IMR-90 (cell line): ENCODE measurements around the gene PLXNA4. TPM values are rescaled to one million over a fixed set of nuclear protein-coding genes. Genes with fewer than 3 reads are reported as not detected.

Experiments used
- ATAC-seq: fragments of 200-7000 bp; cut with Tn5 transposase; 2 replicates; pipeline ENCODE4 v1.9.1; 2020; ENCODE audit warnings: low read depth, mild to moderate bottlenecking, moderate library complexity
- BruUV-seq: library from RNA; stranded (reverse); fragments of 400-500 nt; replicated peaks from 2 replicates; lab custom pipeline; 2021; lab: Mats Ljungman, UMichigan
- CTCF ChIA-PET: fragments of 300-600 bp; formaldehyde crosslinking; extraction: SDS; loops from one replicate; lab custom pipeline; 2021; ENCODE audit warnings: antibody characterized with exemption; lab: Yijun Ruan, JAX
- POLR2A ChIA-PET: fragments of 300-600 bp; sonication (Branson Sonifier 250); formaldehyde crosslinking; loops from one replicate; lab custom pipeline; 2022; ENCODE audit warnings: antibody characterized with exemption; ENCODE audit not compliant: unreplicated experiment; lab: Charles Lee
- DNase-seq: peaks from one replicate; pipeline ENCODE4 v3.0.0; 2013
- H2AFZ ChIP-seq: replicated peaks from 2 replicates; pipeline ENCODE3; 2013; ENCODE audit warnings: low read length, mild to moderate bottlenecking; ENCODE audit not compliant: poor library complexity
- H2AK5ac ChIP-seq: 2 replicates; pipeline ENCODE4 v1.6.1; 2013; ENCODE audit warnings: low read depth, low read length, inconsistent platforms
- H2AK9ac ChIP-seq: replicated peaks from 2 replicates; pipeline ENCODE3; 2013; ENCODE audit warnings: mild to moderate bottlenecking, low read depth, low read length, moderate library complexity; ENCODE audit not compliant: poor library complexity
- H2BK120ac ChIP-seq: 2 replicates; pipeline ENCODE4 v1.6.1; 2013; ENCODE audit warnings: low read depth, low read length, inconsistent platforms
- H2BK15ac ChIP-seq: 3 replicates; pipeline ENCODE4 v1.6.1; 2013; ENCODE audit warnings: low read depth, low read length, inconsistent platforms
- H2BK20ac ChIP-seq: 2 replicates; pipeline ENCODE4 v1.6.1; 2013; ENCODE audit warnings: low read depth, mild to moderate bottlenecking, inconsistent platforms, low read length, moderate library complexity
- H2BK5ac ChIP-seq: 2 replicates; pipeline ENCODE4 v1.6.1; 2013; ENCODE audit warnings: mild to moderate bottlenecking, low read depth, low read length, inconsistent platforms; ENCODE audit not compliant: poor library complexity, severe bottlenecking
- H3K14ac ChIP-seq: replicated peaks from 2 replicates; pipeline ENCODE4 v1.6.1; 2013; ENCODE audit warnings: low read depth, low read length, inconsistent platforms
- H3K18ac ChIP-seq: 2 replicates; pipeline ENCODE4 v1.6.1; 2013; ENCODE audit warnings: low read depth, low read length, control low read depth
- H3K23ac ChIP-seq: 2 replicates; pipeline ENCODE4 v1.6.1; 2013; ENCODE audit warnings: low read depth, low read length, inconsistent platforms
- H3K27ac ChIP-seq: 2 replicates; pipeline ENCODE4 v1.5.1; 2013; ENCODE audit warnings: mild to moderate bottlenecking, control low read depth, low read length; ENCODE audit not compliant: insufficient read depth
- H3K27me3 ChIP-seq: 2 replicates; pipeline ENCODE4 v1.6.1; 2013; ENCODE audit warnings: low read length; ENCODE audit not compliant: control insufficient read depth, insufficient read depth
- H3K36me3 ChIP-seq: 2 replicates; pipeline ENCODE4 v1.6.1; 2013; ENCODE audit warnings: low read length, mixed read lengths; ENCODE audit not compliant: control insufficient read depth, insufficient read depth
- H3K4ac ChIP-seq: 2 replicates; pipeline ENCODE4 v1.6.1; 2013; ENCODE audit warnings: low read depth, low read length, inconsistent platforms
- H3K4me1 ChIP-seq: 2 replicates; pipeline ENCODE4 v1.6.1; 2013; ENCODE audit warnings: low read length, mixed read lengths; ENCODE audit not compliant: control insufficient read depth, insufficient read depth
- H3K4me2 ChIP-seq: 2 replicates; pipeline ENCODE4 v1.6.1; 2013; ENCODE audit warnings: low read depth, mild to moderate bottlenecking, control low read depth, low read length, moderate library complexity
- H3K4me3 ChIP-seq: 2 replicates; pipeline ENCODE4 v1.5.1; 2013; ENCODE audit warnings: low read depth, mild to moderate bottlenecking, control low read depth, low read length, moderate library complexity; ENCODE audit not compliant: insufficient read depth
- H3K56ac ChIP-seq: 2 replicates; pipeline ENCODE4 v1.6.1; 2013; ENCODE audit warnings: low read length, inconsistent platforms; ENCODE audit not compliant: insufficient read depth; ENCODE audit errors: extremely low read depth
- H3K79me1 ChIP-seq, 2 experiments: 2 replicates each; pipeline ENCODE4 v1.6.1; 2013; ENCODE audit warnings: low read length in 2 of 2, inconsistent platforms in 1 of 2, low read depth in 1 of 2
- H3K9ac ChIP-seq: 2 replicates; pipeline ENCODE4 v1.6.1; 2013; ENCODE audit warnings: low read depth, low read length, control low read depth
- H3K9me1 ChIP-seq: 2 replicates; pipeline ENCODE4 v1.6.1; 2013; ENCODE audit warnings: low read length, inconsistent platforms; ENCODE audit not compliant: insufficient read depth
- H3K9me3 ChIP-seq: 2 replicates; pipeline ENCODE4 v1.6.1; 2013; ENCODE audit warnings: low read length; ENCODE audit not compliant: control insufficient read depth, insufficient read depth
- H4K20me1 ChIP-seq: 2 replicates; pipeline ENCODE4 v1.6.1; 2013; ENCODE audit warnings: low read length, inconsistent platforms; ENCODE audit not compliant: insufficient read depth
- H4K5ac ChIP-seq: 2 replicates; pipeline ENCODE4 v1.6.1; 2013; ENCODE audit warnings: mild to moderate bottlenecking, low read depth, low read length, control low read depth
- H4K8ac ChIP-seq, 2 experiments: 2 replicates each; pipeline ENCODE4 v1.6.1; 2013; ENCODE audit warnings: low read depth in 2 of 2, low read length in 2 of 2, control low read depth in 1 of 2, inconsistent platforms in 1 of 2
- H4K91ac ChIP-seq: 2 replicates; pipeline ENCODE4 v1.6.1; 2013; ENCODE audit warnings: low read depth, low read length, inconsistent platforms; ENCODE audit not compliant: insufficient read depth
- BHLHE40 ChIP-seq: fragments of 150-350 bp; IDR thresholded peaks from 2 replicates; pipeline ENCODE4 v1.6.1; 2016; ENCODE audit warnings: mild to moderate bottlenecking, low read depth, low read length
- CEBPB ChIP-seq: IDR thresholded peaks from 2 replicates; pipeline ENCODE4 v1.6.1; 2012; ENCODE audit warnings: low read depth, low read length, improper control_type of control experiment
- CHD1 ChIP-seq: IDR thresholded peaks from 2 replicates; pipeline ENCODE4 v1.6.1; 2012; ENCODE audit warnings: low read depth, low read length, improper control_type of control experiment
- FOS ChIP-seq: fragments of 150-350 bp; IDR thresholded peaks from 2 replicates; pipeline ENCODE4 v1.6.1; 2016; ENCODE audit warnings: low read depth, low read length
- MAFK ChIP-seq: IDR thresholded peaks from 2 replicates; pipeline ENCODE4 v1.6.1; 2012; ENCODE audit warnings: low read depth, low read length, improper control_type of control experiment
- MAZ ChIP-seq: IDR thresholded peaks from 2 replicates; pipeline ENCODE4 v1.6.1; 2012; ENCODE audit warnings: low read depth, mild to moderate bottlenecking, low read length, improper control_type of control experiment, moderate library complexity, borderline replicate concordance
- MXI1 ChIP-seq: IDR thresholded peaks from 2 replicates; pipeline ENCODE4 v1.6.1; 2012; ENCODE audit warnings: low read depth, mild to moderate bottlenecking, low read length, moderate library complexity, borderline replicate concordance
- NFE2L2 ChIP-seq: fragments of 150-350 bp; IDR thresholded peaks from 2 replicates; pipeline ENCODE4 v1.6.1; 2016; ENCODE audit warnings: low read depth, mild to moderate bottlenecking, low read length
- POLR2A ChIP-seq: IDR thresholded peaks from 2 replicates; pipeline ENCODE4 v1.6.1; 2012; ENCODE audit warnings: mild to moderate bottlenecking, low read depth, low read length
- RAD21 ChIP-seq: IDR thresholded peaks from 2 replicates; pipeline ENCODE4 v1.6.1; 2012; ENCODE audit warnings: low read length, improper control_type of control experiment
- RCOR1 ChIP-seq: IDR thresholded peaks from 2 replicates; pipeline ENCODE4 v1.6.1; 2012; ENCODE audit warnings: mild to moderate bottlenecking, low read length, improper control_type of control experiment; ENCODE audit not compliant: insufficient replicate concordance
- RFX5 ChIP-seq: IDR thresholded peaks from 2 replicates; pipeline ENCODE4 v1.8.0; 2012; ENCODE audit warnings: low read depth, mild to moderate bottlenecking, low read length, moderate library complexity
- SMC3 ChIP-seq: fragments of 150-350 bp; IDR thresholded peaks from 2 replicates; pipeline ENCODE4 v1.6.1; 2016; ENCODE audit warnings: low read depth, mild to moderate bottlenecking, antibody characterized with exemption, low read length, moderate library complexity
- USF2 ChIP-seq: fragments of 150-350 bp; IDR thresholded peaks from 2 replicates; pipeline ENCODE4 v1.6.1; 2017; ENCODE audit warnings: mild to moderate bottlenecking, antibody characterized with exemption, low read length, low read depth
- WGBS, 2 experiments: methylation state at CpG; one replicate each; pipeline versions ENCODE4 v1.1.5 to v1.1.7; 2013; ENCODE audit warnings: missing lambda C conversion rate in 2 of 2; ENCODE audit not compliant: insufficient read length in 1 of 2; ENCODE audit errors: extremely low coverage in 2 of 2; 5-methylcytosine and 5-hydroxymethylcytosine counted together
- dilution Hi-C: fragments of 300-500 bp; cut with HindIII; formaldehyde crosslinking; loops from one replicate; pipeline ENCODE4 v1.14.3; 2018; ENCODE audit warnings: low sequenced_read_pairs; ENCODE audit not compliant: unreplicated experiment
- in situ Hi-C: fragments of 300-500 bp; cut with MboI; formaldehyde crosslinking; loops from 3 replicates; pipeline ENCODE4 v1.14.3; 2019; ENCODE audit warnings: low sequenced_read_pairs, inconsistent platforms, mixed read lengths
- intact Hi-C: fragments of 100-400 bp; cut with micrococcal nuclease; formaldehyde crosslinking; loops from 2 replicates; pipeline ENCODE4 v1.10.0; 2022
- polyA plus RNA-seq, 3 experiments: library from polyadenylated mRNA; depleted of rRNA; stranded (reverse); fragments of >200 nt; gene quantifications; 2 replicates each; pipeline ENCODE4 v1.2.3, GENCODE V29; 2012; ENCODE audit warnings: low replicate concordance in 1 of 3
- total RNA-seq: library from RNA; depleted of rRNA; stranded (reverse); fragments of >200 nt; gene quantifications from 2 replicates; pipeline ENCODE4 v1.2.3, GENCODE V29; 2012
- TF ChIP-seq, protein P1 (sequence below): fragments of 150-350 bp; IDR thresholded peaks from 2 replicates; pipeline ENCODE4 v1.6.1; 2016; ENCODE audit warnings: low read depth, mild to moderate bottlenecking, low read length, moderate library complexity, borderline replicate concordance
- TF ChIP-seq, protein P2 (sequence below): conservative IDR thresholded peaks from 2 replicates; pipeline ENCODE4 v1.5.1; 2012; ENCODE audit warnings: mild to moderate bottlenecking, low read depth, low read length, improper control_type of control experiment

PLXNA4 gene
- total and polyA plus RNA-seq, 2 of the 4 experiments (the other 2 are of a cell fraction): under 0.01 TPM

- Histone ChIP-seq H2AFZ (no peak overlapping the region), H2AK9ac (no peak overlapping the region), H3K9ac (no peak overlapping the region), H3K9me3 (no peaks in the 10 kb centered on the region), H3K14ac (no peak overlapping the region), H3K4me1 (no peaks in the 10 kb centered on the region), H2BK15ac (no peak overlapping the region), H3K4ac (no peak overlapping the region), H3K9me1 (no peaks in the 10 kb centered on the region), H4K5ac (no peak overlapping the region), H3K4me3 (no peak overlapping the region), H4K91ac (no peak overlapping the region), H3K4me2 (no peak overlapping the region), H2BK20ac (no peak overlapping the region), H3K23ac (no peak overlapping the region), H2AK5ac (no peak overlapping the region), H3K18ac (no peak overlapping the region), H3K56ac (no peak overlapping the region), H4K8ac (no peak overlapping the region), H2BK5ac (no peak overlapping the region), H3K27ac (no peak overlapping the region), H4K20me1 (no peaks in the 10 kb centered on the region), H3K27me3 (no peaks in the 10 kb centered on the region), H3K36me3 (no peaks in the 10 kb centered on the region), H2BK120ac (no peak overlapping the region), H3K79me1 (no peaks in the 10 kb centered on the region)
- ATAC-seq (no peak), DNase-seq (no peak)
- BruUV-seq: no TSS peak
- TF ChIP-seq RCOR1 (no peak), SMC3 (no peak), BHLHE40 (no peak), MAZ (no peak), POLR2A (no peak), MXI1 (no peak), NFE2L2 (no peak), CHD1 (no peak), CEBPB (no peak), RAD21 (no peak), MAFK (no peak), RFX5 (no peak), USF2 (no peak), FOS (no peak)
- TF ChIP-seq, protein P1, sequence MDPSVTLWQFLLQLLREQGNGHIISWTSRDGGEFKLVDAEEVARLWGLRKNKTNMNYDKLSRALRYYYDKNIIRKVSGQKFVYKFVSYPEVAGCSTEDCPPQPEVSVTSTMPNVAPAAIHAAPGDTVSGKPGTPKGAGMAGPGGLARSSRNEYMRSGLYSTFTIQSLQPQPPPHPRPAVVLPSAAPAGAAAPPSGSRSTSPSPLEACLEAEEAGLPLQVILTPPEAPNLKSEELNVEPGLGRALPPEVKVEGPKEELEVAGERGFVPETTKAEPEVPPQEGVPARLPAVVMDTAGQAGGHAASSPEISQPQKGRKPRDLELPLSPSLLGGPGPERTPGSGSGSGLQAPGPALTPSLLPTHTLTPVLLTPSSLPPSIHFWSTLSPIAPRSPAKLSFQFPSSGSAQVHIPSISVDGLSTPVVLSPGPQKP: no peak
- TF ChIP-seq, protein P2, sequence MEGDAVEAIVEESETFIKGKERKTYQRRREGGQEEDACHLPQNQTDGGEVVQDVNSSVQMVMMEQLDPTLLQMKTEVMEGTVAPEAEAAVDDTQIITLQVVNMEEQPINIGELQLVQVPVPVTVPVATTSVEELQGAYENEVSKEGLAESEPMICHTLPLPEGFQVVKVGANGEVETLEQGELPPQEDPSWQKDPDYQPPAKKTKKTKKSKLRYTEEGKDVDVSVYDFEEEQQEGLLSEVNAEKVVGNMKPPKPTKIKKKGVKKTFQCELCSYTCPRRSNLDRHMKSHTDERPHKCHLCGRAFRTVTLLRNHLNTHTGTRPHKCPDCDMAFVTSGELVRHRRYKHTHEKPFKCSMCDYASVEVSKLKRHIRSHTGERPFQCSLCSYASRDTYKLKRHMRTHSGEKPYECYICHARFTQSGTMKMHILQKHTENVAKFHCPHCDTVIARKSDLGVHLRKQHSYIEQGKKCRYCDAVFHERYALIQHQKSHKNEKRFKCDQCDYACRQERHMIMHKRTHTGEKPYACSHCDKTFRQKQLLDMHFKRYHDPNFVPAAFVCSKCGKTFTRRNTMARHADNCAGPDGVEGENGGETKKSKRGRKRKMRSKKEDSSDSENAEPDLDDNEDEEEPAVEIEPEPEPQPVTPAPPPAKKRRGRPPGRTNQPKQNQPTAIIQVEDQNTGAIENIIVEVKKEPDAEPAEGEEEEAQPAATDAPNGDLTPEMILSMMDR: no peak
- intact Hi-C loops: no loop called here
- dilution Hi-C loops: no loop called here
- in situ Hi-C loops: no loop called here
- WGBS, 2 experiments: 47% methylated on average over 6 of the region's 19 CpGs; no CpG with 5 or more reads in 1 of the 2 experiments
- ChIA-PET CTCF (no interaction called here), POLR2A (no interaction called here)
Measured at GRCh38 chr7:132249256-132249971, 326.9 kb downstream of the PLXNA4 start.
